Sigmoid colon (tissue), 4 donors: ENCODE results near the gene ENTHD1.

ENCODE experiments used
- CTCF ChIP-seq, 4 experiments: fragments of 450-650 bp in 3 of 4; fragments of 200-600 bp in 1 of 4; IDR thresholded peaks; one replicate each; pipeline ENCODE4 v1.5.1; 2016 to 2019; ENCODE audit warnings: antibody characterized with exemption in 4 of 4, mild to moderate bottlenecking in 3 of 4, moderate library complexity in 2 of 4
- EP300 ChIP-seq, 4 donors: sonication (generic); formaldehyde crosslinking; IDR thresholded peaks; one replicate each; pipeline ENCODE4 v1.6.1; 2017; ENCODE audit warnings: antibody characterized with exemption in 4 of 4

GRCh38 chr22:39806109-39806508 is 87.5 kb downstream of the ENTHD1 start:
- no peak for TF ChIP-seq EP300 (IDR thresholded peaks at IDR 0.05)
- TF ChIP-seq CTCF (IDR thresholded peaks at IDR 0.05) = no peak
